GM19324 (cell line): ENCODE results near the gene ADCY4.
"Not testable (repeated sequence)": the region's sequence is repeated elsewhere in the genome, so short reads cannot be mapped to it uniquely, and the experiment has no call there.

Experiments used
- ATAC-seq: cut with Tn5 transposase; IDR thresholded peaks from one replicate; pipeline ENCODE4 v1.9.1; 2021; ENCODE audit warnings: mild to moderate bottlenecking, moderate library complexity; ENCODE audit not compliant: unreplicated experiment, low FRiP score

Gene ADCY4

GRCh38 chr14:24334431-24335291 is at the start of gene ADCY4:
ADCY4 (minus strand) TSS chr14:24335071; CDS start chr14:24334652, 419 bp downstream.
- no peak for ATAC-seq

DNA sequence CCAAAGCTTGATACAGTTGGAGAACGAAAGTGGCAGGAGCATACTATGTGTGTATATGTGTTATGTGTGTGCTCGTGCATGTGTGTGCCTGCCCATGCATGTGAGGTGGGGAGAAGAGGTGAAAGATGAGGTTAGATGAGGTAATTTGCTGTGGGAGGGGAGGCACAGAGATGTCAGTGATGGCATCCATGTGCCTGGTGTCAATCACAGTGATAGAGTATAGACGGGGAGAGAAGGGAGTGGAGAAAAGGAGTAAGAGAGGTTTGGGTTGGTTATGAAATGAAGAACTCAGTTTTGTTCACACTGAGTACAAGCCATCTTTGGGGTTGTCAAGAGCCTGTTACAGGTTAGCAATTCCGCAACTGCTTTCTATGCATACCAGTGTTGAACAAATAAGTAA is 49.3 kb upstream of the ADCY4 start:
- no peak for ATAC-seq

- ATAC-seq: no peak
These were observed 47.1 kb upstream of the ADCY4 start for GRCh38 chr14:24382064-24382371.

DNA sequence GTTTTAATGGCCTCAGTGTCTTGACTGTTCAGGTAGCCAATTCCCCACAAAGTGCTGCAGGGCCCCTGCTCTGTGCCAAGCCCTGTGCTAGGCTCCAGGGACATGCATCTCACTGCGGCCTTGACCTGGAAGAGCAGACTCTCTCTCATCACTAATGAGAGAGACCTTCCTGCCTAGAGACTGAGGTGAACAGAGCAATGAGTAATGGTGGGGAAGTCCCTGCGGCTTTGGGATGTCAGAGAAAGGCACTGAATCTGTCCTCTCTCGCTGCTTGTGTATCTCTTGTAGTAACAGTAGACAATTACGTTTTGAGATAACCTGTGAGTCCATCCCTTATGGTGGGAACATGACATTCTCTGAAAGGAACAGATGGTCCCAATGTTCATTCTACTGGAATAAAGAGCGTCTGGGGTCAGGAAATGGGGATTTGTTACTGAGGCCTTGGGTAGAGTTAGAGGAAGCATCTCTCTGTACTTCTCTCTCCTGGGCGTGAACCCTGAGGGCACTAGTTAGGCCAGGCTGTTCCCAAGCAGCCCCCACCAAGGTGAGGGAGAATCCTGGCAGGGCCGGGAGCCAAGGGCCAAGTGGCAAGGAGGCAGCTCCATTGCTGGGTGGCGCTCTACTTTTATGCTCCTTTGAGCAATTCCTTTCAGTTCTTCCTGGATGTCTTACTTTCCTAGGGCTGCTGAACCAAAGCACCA is 46.6 kb upstream of the ADCY4 start:
- no peak for ATAC-seq

DNA sequence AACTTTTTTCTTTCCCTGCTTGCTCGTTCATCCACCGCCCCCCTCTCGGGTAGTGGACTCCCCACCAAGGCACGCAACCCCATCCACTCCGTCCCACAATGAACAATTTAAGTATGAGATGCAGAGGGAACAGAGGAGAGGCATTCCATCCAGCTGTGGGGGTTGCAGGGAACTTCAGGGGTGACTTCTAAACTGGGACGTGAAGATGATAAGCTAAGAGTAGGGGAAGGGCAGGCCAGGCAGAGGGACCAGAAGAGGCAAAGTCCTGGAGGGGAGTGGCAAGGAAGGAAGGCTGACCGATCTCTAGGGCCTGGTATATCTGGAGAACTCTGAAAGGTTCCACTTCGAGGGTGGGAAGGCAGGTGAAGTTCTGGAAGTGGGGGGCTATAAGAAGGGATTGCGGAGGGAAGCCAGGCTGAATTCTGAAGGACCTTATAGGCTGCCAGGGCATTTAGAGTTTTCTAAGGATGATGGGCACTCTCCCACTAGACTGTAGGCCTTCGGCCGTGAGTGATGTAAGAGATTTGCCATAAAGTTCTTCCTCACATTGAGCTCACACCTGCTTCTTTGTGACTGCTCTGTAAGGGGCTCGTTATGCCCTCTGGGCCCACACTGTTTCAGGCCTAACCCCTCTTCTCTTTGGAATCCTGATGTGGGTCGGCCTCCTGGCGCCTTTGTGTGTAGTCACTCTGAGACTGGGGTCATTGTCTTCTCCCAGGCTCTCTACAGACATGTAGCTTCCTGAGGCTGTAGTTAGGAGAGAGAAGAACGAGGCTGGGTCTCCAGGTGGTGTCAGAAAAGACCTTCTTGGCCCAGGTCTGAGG is 45.2 kb upstream of the ADCY4 start:
- ATAC-seq: no peak

GRCh38 chr14:24378981-24379906 is 44.4 kb upstream of the ADCY4 start:
- no peak for ATAC-seq

DNA sequence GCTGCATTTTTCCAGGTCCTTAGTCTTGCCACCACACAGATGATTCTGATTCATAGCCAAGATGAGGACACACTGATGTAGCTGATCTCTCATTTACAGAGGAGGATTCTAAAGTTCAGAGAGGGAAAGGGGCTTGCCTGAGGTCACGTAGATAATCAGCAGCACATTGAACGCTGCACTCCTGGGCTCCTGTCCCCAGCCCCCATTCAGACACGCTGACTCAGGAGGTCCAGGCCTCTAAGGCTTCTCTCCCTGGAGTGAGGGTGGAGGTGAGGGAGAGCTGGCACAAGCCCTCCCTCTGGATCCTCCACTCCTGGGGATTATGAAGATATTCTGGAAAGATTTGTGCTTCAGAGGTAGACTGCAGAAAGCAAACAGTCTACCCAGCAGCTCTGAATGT is 43.5 kb upstream of the ADCY4 start:
- no peak for ATAC-seq

DNA sequence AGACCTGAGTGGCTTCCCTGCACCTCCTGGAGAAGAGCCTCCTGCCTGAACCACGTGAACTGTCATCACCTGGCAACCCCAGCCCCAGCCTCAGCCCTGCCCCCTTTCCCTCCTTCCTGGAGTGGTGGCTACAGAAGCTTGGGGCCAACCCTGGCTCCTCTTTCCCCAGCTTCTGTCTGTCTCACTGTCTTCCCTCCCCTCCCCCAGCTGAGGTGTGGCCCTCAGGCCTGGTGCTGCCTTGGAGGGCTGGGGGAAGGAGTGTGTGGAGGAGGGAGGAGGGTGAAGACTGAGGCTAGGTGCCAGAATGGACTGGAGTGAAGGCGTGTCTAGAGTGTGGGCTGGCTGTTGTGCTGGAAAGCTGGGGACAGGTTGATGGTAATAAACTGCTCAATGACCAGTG is 42.8 kb upstream of the ADCY4 start:
- ATAC-seq: no peak

DNA sequence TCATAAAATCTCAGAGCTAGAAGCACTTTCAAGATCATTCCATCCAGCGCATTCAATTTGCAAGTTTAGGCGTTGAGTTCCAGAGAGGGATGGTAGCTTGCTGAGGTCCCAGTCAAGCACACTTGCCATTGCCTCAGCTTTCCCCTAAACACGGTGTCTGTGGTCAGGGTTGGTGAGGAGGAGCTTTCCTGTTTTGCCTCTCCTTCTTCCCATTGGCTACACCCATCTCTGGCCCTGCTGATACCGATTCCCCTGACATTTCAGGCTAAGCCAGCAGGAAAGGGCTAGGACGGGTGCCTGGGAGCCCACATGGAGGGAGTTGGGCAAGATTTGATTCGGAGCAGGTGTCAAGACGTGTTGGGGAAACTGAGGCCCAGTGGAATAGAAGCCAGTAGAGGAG is 42.3 kb upstream of the ADCY4 start:
- ATAC-seq: no peak

- ATAC-seq: no peak
These were observed 41.7 kb upstream of the ADCY4 start for GRCh38 chr14:24376448-24377070.

- no peak for ATAC-seq
These were observed 38.0 kb upstream of the ADCY4 start for GRCh38 chr14:24372701-24373416.

DNA sequence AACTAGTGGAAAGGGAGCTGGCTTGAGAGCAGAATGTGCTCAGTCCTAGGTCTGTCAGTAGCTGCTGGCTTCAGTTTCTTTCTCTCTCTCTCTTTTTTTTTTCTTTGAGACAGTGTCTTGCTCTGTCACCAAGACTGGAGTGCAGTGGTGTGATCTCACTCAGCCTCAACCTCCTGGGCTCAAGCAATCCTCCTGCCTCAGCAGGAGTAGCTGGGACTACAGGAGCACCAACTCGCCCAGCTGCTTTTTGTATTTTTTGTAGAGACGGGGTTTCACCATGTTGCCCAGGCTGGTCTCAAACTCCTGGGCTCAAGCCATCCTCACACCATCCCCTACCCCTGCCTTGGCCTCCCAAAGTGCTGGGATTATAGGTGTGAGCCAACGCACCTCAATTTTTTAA is 36.7 kb upstream of the ADCY4 start:
- ATAC-seq: not testable (repeated sequence)

GRCh38 chr14:24370748-24371147 is 35.9 kb upstream of the ADCY4 start:
- no peak for ATAC-seq

- no peak for ATAC-seq
These were observed 35.2 kb upstream of the ADCY4 start for GRCh38 chr14:24369907-24370687.

DNA sequence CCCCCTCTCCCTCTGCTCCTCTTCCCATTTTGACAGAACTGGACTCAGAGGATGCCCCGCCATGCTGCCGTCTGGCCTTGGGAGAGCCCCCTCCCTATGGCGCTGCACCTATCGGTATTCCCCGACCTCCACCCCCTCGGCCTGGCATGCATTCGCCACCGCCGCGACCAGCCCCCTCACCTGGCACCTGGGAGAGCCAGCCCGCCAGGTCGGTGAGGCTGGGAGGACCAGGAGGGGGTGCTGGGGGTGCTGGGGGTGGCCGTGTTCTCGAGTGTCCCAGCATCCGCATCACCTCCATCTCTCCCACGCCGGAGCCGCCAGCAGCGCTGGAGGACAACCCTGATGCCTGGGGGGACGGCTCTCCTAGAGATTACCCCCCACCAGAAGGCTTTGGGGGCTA is 34.6 kb upstream of the ADCY4 start:
- no peak for ATAC-seq

DNA sequence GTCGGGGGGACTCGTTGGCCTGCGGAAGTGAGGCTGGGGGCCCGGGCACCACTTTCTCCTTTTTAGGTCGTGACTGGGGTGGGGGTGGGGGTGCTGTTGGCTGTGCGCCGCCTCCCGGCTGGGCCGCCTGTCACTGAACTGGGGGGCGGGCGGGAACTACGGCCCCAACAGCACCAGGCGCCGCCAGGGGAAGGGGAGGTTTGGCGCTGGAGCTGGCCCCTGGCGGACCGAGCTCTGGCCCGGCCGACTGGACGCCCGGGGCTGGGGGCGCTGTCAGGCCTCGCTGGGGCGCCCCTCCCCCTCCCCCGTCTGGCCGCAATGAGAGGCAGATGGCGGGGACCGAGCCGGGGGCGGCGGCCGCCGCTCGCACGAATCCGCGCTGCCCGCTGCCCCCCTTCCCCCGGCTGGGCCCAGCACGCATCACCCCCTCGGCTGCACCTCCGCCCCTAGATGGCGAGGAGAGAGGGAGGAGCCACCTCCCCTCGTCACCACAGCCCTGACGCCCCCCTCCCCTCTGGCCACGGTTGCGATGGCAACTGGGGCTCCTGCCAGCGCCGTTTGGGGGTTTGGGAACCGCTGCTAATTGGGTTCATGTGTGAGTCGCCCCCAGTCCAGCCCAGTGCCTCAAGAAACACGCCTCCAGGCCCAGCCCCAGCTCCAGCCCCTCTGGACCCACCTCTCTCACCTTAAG is 33.8 kb upstream of the ADCY4 start:
- no peak for ATAC-seq

DNA sequence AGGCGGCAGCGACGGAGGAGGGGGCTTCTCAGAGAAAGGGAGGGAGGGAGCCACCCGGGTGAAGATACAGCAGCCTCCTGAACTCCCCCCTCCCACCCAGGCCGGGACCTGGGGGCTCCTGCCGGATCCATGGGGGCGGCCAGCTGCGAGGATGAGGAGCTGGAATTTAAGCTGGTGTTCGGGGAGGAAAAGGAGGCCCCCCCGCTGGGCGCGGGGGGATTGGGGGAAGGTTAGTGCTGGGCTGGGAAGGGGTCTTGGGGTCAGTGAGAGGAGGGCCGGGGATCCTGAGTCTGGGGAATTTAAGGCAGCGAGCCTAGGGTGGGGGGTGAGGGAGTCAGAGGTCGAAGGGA is 33.3 kb upstream of the ADCY4 start:
- no peak for ATAC-seq
